CMK (cell line): ENCODE results near the gene ERBB4.

ENCODE experiments used
- DNase-seq: peaks from one replicate; pipeline ENCODE4 v3.0.0-alpha.2; 2010; ENCODE audit warnings: low read depth

Gene ERBB4

DNA sequence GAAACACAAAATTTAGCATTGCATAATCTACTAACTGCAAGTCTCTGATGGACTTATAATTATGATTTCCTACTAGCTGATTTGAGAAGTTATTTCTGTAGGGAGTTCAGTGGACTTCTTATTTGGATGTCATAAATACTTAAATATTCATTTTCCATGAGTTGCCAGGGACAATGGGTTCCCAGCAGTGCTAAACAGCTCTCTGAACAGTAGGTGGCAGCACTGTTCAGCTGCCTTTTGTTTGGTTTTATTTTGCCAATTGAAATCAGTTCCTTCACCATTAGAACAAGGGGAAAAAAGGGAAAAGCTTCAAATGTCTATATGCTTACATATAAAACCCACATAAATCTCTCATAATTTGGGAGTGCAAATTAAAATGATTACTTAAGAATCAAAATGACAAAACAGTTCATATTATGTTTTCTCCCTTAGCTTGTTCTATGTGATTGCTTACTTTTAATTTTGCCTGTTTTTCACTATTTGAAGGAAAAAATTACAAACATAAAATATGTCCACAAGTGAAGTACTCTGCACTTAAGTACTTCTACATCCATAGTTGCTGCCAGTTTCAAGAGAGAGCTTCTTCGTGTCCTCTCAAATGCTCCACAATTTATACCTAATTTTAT is 1083.3 kb downstream of the ERBB4 start:
- no peak for DNase-seq

DNA sequence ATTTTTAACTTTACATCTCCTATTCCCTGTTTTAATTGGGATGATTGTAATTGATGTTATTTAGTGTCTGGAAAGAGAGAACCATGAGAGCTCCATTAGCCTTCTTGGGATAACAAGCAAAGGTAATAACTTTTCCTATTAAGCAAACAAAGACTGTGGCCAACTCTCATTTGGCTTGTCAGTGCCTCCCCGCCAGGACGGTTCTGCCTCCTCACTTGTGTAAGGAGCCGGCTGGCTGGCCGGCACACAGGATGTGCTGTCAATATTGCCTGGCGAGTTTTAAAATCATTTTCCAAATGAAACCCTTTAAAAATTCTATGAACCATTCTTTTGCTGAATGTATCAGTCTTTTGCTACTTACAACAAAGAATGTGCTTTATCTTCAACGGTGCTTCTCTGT is 1083.9 kb downstream of the ERBB4 start:
- DNase-seq = no peak

DNA sequence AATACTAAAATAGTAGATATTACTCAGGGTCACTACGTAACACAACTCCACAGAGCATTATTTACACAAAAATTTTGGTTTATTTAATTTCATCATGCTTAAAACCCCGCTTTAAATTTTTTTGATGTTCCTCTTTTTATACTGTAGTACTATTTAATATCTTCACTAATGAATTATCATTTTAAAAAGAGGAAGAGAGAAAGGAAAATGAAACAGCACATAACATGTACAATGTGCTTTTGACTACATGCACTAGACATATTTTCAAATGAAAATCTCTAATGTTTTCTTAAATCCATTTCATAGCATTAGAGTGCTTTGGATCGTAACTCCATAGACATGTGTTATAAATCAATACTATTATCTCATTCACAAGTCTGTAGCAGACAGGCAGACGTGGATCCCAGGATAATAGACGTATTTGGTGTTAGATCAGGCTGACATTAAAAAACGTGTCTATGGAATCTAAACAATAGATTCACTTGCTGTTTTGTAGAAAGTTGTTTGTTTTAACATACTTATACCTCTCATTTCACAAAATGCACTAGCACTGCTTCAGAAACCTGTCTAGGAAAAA is 1085.2 kb downstream of the ERBB4 start:
- DNase-seq = no peak

DNA sequence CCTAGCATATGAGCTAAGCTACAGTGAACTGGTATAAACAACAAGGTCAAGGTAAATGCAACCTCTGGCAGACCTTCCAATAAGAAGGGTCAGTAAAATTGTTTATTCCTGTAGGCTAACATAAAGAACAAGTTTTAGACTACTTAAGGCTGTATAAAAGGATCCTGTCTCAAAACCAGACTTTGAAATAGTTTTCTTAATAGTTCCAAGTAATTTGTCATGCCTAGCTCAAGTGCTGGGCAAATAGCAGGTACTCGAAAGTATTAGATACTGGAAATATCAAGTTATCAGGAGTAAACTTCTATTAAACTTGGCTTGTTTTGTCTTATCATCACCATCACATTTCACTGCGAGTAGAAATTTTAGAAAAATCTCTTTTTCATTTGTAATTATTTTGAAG is 1087.0 kb downstream of the ERBB4 start:
- DNase-seq = no peak

DNA sequence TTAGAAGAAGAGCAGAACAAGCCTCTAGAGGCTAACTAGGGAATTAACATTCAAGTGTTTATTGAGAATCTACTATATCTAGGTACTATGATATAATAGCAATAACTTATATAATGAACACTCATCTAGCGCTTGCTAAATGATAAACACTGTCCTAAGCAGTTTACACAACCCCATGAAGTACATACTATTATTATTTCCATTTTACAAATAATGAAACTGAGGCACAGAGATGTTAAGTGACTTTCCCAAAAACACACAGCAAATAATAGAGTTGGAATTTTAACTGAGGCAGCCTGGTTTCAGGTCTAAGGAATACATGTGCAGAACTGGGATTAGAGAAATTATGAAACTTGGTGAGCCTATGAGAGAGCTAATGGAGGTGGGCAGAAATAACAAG is 1088.8 kb downstream of the ERBB4 start:
- no peak for DNase-seq

DNA sequence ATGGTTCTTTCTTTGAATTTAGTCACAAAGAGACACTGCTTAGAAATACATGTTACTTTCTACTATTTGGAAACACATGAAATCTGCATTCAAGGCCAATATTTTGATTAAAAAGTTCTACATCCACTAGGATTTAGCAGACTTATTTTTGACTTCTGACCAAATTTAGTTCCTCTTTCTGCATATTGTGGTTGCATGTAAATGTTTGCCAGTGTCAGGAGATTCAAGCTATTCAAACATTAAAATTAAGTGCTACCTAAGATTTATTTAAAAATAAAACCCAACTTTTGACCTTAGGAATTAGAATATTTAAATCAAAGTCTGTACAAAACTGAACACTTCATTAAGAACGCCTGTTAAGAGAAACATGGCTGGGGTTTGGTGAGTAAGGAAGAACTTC is 1091.1 kb downstream of the ERBB4 start:
- no peak for DNase-seq

DNA sequence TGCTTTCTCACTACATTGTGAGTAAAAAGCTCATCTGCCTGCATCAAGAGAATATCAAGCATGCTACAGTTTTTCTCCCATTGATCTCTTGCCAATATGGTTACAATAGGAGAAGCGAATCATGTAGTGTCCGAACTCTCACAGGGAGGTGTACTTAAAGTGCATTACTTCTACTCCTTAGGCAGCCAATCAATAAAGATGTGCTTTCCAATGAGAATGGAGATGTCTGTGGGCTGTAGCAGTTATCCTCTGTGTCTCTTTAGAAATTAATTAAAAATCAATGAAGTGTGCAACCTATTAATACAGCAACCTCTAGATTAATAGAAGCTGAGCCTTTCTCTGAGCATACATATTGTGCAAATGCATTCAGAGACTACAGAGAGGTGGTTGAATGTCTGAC is 1098.5 kb downstream of the ERBB4 start:
- DNase-seq = no peak

DNA sequence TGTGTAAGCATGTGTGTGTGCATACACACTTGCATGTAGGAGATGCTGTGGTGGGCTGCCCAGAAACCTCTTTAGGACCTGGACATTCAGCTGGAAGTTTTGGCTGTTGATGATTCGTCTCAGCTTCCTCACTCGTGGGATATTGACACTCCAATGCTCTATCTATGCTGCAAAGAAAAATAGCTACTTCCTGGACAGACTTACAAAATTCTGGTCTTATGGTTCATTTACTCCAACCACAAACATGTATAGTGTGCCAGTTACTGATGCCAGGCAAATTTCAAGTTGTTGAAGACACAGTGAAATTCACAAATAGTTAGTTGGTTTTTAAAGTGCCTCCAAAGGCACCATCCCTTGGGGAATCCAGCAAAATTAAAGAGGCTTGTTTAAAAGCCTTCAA is 1099.6 kb downstream of the ERBB4 start:
- no peak for DNase-seq

DNA sequence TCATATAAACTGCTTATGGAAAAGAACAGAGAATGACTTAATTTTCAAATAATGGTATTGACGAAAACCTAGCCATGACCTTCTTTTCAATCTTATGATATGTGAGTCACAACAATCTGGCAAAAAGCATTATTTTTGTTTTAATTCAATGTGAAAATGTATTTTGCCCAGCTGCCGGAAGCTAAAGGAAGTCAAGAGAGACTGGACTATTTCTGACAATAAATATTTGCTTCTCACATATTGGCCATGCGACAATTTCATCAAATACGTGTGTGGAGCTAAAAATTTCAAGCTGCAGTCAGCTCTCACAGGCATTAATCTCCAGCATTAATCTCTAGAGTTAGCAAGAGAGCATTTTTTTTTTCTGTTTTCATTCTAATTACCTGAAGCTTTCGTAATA is 1101.2 kb downstream of the ERBB4 start:
- no peak for DNase-seq

DNA sequence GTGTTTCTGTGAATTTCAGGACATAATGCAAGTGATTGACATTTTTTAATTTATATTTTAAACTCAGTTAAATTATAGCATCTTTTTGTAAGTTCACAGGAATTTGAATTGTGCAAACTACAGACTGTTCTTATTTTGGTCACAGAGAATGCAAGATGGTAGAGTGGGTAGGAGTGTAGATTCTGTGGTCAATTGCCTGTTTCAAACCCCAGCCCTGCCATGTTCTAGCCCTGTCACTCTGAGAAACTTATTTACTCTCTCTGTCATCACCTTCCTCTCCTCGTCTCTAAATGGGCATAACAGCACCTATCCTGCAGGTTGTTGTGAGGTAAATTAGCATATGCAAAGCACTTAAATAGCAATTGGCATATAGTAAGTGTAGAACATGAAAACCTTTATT is 1102.4 kb downstream of the ERBB4 start:
- no peak for DNase-seq

DNA sequence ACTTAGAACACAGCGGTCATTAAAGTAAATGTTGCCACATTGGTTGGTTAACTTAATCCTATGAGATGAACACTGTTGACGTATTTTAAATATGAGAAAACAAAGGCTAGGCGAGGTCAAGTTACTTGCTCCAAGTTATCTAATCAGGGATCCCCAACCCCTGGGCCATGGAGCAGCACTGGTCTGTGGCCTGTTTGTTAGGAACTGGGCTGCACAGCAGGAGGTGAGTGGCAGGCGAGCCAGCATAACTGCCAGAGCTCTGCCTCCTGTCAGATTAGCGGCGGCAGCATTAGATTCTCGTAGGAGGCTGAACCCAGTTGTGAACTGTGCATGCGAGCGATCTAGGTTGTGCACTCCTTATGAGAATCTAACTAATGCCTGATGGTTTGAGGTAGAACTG is 1103.3 kb downstream of the ERBB4 start:
- no peak for DNase-seq

DNA sequence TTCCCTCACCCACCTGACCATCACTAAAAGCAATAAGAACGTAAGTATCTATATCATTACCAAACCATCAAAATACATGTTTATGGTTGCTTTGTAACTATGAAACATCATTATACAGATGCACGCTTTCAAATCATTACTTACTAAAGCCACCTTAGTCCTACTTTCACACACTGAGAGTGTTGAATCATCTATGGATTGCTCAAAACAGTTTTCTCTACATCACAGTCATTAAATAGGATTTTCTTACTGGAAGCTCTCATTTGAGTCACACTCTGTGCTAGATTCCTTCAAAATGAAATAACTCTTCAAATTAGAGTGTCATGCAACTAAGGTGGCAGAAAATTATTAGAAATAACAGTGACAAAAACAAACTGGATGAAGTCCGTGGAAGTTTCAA is 1103.8 kb downstream of the ERBB4 start:
- DNase-seq = no peak

DNA sequence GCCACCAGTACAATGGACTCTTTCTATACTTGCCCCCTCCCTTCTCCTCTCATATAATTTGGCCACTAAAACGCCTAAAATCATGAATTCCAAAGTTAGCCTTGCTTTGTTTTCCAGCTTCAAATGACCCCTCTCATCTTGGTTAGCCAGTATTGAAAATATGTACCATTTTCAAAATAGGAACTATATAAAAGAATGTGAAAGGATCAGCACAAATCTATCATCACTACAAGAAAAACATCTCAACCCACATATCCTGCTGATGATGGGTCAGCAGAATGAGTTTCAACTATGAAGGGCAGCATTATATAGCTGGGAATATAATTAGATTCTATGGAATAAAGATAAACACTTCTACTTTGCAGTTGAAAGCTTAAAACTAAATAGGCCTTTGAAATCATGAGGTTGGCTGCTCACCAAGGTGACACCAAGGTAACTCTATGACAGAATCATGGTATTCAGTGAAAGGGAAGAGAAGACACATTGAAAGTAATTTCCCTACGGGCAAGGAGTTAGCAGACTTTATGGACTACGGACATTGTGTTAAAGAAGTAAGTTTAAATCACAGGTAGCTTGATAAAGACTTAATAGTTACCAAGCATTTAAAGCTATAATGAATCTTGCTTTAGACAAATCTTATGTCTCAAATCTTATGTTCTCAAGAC is 1109.2 kb downstream of the ERBB4 start:
- no peak for DNase-seq

DNA sequence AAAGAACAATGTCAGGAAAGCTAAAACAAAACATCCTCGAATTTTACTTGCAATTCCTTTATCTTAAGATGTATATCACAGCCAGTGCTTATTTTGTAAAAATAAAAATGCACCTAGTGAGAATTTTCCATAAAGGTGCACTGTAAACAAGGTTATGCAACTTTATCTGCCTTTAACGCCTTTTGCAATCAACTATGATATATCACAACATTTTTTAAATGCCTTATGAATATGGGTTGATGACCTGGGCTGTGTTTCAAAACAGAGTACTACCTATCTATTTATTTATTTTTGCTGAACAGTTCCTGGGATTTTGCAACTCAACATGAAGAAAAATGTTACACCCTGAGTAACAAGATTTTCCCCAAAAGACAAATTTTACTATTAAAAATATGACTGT is 1112.4 kb downstream of the ERBB4 start:
- no peak for DNase-seq

DNA sequence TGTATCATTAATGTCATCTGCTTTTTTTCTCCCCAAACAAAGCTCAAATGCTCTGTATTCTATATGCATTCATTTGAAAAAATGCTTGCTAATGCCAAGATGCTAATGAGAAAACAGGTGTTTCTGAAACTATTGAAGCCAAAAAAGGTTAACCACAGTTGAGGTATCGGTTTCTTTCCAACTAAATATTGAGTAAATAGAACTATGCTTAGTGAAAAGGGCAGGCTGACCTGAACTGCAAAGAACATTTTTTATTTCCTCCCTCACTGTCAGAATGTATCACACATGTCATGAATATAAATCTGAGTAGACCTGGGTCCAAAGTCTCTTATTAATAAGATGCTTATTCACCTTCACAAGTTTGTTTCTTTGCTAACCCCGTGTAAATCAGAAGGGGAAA is 1115.6 kb downstream of the ERBB4 start:
- DNase-seq = no peak

DNA sequence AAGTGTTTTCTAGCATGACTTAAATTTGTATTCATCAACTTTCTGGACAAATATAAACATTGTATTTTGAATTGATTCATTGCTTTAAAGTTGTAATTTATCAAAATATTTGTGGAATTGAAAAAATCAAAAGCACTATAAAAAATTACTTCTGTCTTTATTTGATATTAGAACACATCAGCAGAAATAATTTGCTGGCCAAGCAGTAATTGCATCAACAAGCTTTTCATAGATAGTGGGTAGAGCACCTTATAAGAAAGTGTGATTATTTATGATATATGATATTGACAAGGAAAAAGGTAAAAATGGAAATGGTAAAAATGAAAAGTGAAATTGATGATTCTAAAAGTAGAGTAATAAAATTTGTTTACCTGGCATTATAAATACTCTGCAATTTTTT is 1121.1 kb downstream of the ERBB4 start:
- DNase-seq = no peak

DNA sequence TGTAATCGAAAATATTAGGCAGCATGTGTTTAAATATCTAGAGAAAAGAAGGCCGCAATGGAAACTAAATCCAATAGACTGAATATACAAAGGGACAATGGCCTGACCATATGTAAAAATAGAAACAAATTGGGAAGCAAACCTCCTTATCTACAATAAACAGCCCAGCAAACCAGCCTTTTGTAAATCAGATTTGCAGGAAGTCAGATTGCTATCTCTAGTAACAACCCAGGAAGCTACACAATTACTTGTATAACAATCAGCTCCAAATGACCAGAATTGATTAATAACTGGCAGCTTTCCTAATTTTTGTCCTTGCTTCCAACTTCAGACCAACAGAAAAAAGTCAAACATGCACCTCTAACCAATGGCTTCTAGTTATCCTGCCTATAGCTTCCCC is 1122.2 kb downstream of the ERBB4 start:
- peak; percentile 8 for DNase-seq

DNA sequence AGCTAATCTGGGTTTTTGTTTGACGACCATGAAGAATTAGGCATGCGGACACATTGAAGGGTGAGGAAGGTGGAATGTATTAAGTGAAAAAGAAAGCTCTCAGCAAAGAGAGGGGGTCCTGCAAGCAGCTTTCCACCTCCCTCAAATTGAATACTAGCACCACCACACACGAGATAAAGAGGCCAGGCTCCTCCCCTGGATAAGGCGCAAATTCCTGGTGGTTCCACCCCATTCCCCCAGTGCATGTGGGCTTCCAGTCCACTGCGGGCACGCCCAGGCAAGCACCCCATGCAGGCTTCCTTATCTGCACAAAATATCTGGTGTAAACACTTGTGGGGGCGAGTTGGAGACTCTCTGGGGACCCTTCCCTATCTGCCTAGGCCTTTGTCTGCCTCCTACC is 1124.9 kb downstream of the ERBB4 start:
- DNase-seq = no peak

DNA sequence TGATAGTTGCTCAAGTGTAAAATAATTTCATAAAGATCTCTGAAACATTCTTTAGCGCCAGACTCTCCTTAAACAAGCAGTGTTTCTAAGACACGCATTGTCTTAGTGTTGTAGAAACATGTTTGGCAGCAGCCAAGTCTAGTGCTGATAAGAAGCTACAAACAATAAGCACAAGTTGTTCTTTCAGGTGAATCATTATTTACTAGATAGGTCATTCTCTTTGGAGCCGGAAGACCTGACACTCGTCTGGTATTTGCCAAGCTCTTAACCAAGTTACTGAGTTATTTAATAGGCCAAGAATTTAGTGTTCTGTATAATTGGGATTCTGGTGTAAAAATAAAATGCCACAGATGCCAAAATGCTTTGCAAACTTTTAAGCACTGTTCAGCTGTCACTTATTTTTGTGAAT is 1130.1 kb downstream of the ERBB4 start:
- no peak for DNase-seq

DNA sequence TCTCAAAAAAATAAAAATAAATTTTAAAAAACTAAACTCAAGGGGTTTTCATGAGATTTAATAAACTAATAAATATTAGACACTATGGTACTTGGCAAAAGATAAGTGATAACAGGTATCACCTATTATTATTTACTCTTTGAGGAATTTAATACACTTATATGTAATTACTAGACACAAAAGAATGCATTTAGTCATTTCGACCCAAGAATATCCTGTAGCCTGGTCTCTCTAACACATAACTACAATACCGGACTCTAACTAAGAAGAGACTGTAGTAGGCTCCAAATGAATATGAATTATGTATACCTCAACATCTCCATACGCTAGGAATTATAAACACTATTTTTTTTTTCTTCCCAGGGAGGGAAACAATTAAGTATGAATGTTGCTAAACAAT is 1131.5 kb downstream of the ERBB4 start:
- no peak for DNase-seq

DNA sequence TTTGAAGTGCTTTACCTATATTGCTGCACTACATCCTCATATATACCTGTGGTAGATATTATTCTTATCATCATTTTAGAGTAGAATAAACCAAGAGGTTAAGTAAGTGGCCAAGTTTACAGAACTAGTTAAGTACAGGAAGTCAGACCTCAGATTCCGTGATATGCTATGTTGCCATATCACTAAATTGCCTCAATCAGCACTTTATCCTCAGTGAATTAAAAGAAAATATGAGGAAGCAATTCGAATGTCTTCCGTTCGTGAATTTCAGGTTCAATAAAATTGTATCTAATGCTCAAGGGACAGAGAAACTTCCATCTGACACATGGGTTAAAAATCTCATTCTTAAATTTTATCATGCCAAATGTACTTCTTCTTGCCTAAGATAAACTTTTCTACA is 1133.6 kb downstream of the ERBB4 start:
- no peak for DNase-seq

DNA sequence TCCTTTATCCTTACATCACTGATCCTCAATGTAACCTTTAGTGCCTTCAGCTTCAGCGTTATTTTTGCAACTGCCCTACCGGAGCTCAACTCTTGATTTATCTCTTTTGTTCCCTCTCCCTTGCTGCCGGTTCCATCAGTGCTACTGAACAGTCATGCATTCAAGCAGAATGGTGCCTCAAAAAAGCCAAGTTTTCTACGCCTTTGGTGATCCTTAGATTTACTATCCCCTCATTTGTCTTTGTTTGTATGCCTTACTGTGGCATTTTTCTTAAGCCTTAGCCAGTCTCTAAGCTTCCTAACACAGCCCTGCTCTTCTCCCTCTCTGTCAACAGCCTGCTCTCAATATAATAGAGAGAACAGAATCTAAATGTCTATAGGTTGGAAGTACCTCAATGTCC is 1134.5 kb downstream of the ERBB4 start:
- DNase-seq = no peak

DNA sequence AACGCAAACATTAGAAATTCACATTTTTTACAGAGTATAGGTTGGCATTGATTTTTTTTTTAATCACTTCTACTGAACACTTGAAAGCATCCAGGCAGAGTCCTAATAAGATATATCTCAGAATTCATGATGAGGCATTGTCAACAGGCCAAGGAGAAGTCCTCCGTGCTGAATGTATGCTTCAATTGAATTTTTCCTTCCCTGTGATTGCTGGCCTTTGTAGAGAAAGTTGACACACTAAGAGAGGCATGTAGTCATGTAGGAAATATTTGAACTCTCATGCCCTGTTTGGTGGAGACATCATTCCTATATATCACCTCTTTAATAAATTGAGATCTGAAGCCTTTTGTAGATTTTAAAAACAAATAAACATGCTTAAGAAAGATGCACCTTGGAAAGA is 1137.3 kb downstream of the ERBB4 start:
- DNase-seq = no peak

DNA sequence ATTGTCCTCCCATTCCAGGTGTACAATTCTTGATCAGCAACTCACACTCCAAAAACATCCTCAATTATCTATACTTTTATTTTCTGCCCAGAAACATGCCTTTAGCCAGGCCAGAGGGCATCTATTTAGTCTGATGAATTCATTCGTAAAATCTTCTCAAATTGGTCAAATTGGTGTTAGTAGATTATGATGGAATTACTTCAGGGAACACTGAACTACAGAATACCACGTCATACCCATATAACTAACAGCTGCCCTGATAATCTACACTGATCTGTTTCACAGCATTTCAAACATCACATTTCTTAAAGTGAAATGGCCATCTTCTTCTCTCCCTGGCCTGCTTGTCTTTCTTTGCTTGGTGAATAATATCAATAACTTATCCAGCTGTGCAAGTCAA is 1140.8 kb downstream of the ERBB4 start:
- DNase-seq = no peak
